LNCAP (cell line): Measurements from ENCODE around the gene LMCD1.

Experiments used
- TF ChIP-seq, protein P1 (sequence below): fragments of 450-650 bp; IDR thresholded peaks from 2 replicates; pipeline ENCODE4 v1.5.1; 2017; ENCODE audit warnings: mild to moderate bottlenecking

The LMCD1 gene

DNA sequence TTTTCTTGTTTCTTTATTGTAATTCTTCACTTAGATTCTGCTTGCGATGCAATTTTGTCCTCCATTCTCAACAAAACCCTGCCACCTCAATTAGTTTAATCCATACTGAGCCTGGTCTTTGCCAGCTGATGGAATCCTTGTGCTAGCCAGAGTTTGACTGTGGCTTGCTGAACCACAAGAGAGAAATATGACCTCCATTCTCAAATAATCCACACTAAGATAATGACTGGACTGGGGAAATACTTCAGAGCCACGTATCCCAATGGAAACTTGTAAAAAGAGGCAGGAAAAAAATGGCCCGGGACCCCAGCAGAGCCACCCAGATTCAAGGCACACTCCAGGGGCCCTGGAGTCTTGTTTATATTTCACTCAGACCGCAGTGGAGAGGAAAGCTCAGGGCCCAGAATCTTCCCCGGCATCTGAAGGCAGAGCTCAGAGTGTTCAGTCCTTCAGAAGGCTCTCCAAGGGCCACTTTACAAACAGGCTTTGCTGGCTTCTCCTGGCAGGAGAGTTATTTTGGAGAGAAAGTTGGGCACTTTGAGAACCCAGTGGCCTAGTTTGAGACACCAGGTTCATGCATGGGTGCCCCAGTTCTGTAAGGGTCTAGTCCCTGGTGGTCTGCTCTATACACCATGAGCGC, 80.3 kb downstream of the LMCD1 start:
- TF ChIP-seq, protein P1, sequence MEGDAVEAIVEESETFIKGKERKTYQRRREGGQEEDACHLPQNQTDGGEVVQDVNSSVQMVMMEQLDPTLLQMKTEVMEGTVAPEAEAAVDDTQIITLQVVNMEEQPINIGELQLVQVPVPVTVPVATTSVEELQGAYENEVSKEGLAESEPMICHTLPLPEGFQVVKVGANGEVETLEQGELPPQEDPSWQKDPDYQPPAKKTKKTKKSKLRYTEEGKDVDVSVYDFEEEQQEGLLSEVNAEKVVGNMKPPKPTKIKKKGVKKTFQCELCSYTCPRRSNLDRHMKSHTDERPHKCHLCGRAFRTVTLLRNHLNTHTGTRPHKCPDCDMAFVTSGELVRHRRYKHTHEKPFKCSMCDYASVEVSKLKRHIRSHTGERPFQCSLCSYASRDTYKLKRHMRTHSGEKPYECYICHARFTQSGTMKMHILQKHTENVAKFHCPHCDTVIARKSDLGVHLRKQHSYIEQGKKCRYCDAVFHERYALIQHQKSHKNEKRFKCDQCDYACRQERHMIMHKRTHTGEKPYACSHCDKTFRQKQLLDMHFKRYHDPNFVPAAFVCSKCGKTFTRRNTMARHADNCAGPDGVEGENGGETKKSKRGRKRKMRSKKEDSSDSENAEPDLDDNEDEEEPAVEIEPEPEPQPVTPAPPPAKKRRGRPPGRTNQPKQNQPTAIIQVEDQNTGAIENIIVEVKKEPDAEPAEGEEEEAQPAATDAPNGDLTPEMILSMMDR = no peak

DNA sequence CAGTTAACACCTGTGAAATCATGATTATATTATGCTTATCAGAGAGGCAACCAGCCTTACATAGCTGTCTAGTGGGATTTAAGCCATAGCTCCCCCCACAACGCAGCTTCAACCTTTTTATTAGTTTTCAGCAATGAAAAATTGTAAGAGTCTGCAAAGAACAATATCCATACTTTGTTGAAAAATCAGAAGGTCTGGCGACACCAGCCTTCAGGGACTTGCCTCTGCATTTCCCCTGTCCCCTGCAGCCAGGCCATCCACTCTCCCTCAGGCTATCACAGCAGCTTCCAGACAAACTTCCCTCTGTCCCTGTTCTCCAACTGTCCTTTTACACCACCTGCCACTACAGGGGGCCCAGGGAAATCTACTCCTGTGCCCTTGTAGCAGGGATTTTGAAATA, 83.0 kb downstream of the LMCD1 start:
- TF ChIP-seq, protein P1 = no peak

DNA sequence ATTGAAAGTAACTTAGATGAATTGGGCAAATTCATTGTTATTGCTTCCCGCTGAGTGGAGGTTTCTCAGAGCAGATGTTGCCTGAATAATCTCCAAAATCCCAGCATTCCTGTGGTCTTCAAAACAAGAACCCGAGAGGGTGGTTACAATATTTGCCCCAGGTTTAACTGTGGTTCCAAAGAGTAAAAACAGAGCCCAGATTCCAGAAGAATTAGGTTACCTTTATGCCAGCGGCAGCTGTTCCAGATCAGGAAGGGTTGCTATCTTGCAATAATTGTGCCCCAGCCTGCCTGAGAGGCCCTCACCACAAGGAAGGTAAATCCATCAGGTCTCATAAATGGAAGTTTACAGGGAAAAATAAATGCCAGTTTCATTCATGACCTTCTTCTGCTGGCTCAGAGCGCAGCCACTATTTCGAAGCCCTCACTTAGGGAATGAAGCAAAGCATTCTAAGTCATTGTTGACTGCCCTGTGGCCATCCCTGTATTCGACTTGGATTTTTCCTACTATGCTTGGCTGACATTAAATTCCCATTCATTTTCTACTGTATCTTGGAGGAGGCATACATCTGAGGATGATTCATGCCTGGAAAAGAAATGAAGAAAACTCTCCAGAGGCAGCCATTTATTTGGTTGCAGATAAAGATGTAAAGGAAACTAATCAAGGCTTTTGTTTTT, 88.4 kb downstream of the LMCD1 start:
- TF ChIP-seq, protein P1 = no peak

DNA sequence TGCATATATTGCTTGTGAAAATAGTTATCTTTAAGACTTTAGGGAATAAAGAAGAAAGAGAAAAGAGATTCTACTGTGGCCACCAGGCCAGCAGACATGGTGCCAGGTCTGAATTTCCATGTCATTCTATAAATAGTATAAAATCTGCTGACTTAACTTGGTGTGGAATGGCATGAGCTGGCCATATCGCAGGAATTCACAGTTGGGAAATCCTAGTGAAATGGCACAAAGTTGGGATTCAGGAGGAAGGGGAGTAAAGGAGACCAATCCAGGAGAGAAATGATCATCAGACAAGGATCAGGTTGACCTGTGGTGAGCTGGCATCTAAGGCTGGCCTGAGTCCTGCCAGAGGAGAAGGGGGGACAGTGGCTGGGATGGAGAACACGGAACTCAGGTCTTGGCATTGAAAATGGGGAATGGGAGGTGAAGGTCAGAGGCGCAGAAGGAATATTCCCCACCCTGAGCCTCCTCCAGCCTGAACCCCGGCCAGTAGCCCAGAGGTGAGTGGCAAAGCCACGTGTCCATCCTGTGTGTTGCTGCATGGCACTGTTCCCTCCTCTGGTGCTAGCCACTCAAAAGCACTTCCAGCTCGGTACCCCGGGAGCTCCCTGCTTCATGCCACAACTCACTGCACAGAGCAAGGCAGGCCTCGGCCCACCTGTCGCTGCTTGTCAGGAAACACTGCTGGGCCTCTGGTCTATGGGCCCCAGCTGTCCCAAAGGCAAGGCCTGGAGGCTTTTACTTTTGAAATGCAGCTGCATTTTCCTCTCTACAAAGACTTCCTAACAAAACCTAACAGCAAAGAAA, 91.6 kb downstream of the LMCD1 start:
- TF ChIP-seq, protein P1 = no peak

DNA sequence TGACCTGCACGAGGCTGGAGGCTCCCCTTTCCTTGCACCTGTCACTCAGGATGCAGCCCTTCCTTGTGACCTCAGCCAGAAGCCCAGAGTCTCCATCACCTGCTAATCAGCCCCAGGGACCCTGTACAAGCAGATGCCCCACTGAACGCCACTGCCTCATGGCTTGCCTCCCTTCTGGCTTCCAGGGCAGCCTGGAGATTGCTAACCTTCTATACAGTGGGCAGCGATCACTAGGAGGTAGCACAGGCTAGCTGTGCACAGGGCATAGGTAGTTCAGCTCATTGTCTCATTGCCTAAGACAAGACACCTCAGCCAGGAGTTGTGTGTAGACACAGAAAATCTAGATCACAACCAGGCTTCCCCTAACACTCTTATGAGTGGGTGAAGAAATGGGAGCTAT, 93.6 kb downstream of the LMCD1 start:
- TF ChIP-seq, protein P1 = no peak

DNA sequence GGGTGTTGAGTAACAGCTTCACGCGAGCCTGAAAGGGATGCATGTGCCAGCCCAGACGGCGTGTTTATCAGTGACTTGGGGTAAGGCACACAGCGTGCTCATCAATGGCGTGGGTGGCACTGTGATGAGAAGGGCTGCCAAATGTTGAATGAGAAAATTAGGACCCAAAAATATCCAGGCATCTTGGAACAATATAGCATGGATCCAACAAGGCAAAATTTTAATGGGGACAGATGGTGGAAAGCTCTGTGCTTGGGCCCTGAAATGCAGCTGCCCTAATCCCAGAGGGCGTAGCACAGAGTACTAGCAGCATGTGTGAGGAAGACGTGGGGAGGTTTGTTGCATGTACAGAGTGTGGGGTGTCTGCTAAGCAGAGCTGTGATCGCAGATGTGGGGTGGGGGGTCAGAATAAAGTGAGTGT, 94.1 kb downstream of the LMCD1 start:
- TF ChIP-seq, protein P1 = no peak

DNA sequence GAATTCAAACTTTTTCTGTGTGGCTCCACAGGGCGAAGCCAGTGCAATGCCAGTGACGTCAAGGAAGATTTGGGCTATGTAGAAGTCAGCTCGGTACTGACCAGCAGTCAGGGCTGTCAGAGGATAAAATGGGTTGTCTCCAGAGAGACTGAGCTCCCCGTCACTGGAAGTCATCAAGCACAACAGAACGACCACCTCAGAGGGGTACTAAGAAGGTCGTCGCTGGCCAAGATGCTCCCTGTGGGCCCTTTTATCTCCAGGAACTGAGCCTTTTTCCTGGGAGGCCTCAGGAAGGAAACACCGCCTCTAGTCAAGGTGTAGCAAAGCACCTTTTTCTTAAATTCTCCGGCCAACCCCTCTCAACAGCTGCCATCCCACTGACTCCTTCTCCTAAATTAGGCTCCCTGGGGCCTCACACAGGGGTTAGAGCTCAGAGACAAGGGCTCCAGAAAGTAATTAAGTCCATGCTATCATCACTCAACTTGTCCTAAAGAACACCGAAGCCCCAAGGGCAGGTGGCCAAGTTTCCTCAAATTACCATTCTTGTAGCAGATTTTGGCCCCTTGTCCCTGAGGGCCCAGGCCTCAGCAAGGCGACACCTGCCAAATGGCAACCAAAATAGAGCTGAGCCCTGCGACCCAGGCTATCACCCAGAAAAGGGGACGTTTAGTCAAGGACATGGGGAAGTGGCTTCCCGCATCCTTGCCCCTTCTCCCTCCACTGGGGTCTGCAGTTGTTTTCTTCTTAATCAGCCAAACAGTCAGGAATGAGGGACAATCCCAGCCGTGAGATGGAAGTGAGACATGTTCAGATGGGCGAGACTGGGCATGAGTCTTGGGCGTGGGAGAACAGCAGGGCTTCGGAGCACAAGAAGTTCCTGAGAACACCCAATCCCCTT, 94.9 kb downstream of the LMCD1 start:
- TF ChIP-seq, protein P1 = no peak
